ENCODE data around the gene GRHL1.
A peak's percentile ranks its signal among the peaks of the same experiment; 100 is the strongest.
"Not testable (repeated sequence)": the region's sequence is repeated elsewhere in the genome, so short reads cannot be mapped to it uniquely, and the experiment has no call there.

Gene GRHL1

GRCh38 chr2:10028407-10028987, 77.0 kb downstream of the GRHL1 start:
- no peak for ATAC-seq

GRCh38 chr2:10028988-10029874, 77.7 kb downstream of the GRHL1 start:
- peak; percentile 85 to 89 for ATAC-seq

GRCh38 chr2:10029875-10030223, 78.4 kb downstream of the GRHL1 start:
- no peak for ATAC-seq

- ATAC-seq, result no peak
These were observed 78.8 kb downstream of the GRHL1 start for GRCh38 chr2:10030311-10030736.

- ATAC-seq, result not testable (repeated sequence)
These were observed 79.3 kb downstream of the GRHL1 start for GRCh38 chr2:10030798-10031197.

GRCh38 chr2:10031886-10032745, 80.6 kb downstream of the GRHL1 start:
- ATAC-seq, result no peak

- ATAC-seq, result no peak
These were observed 81.2 kb downstream of the GRHL1 start for GRCh38 chr2:10032746-10033105.

GRCh38 chr2:10033251-10034006, 81.9 kb downstream of the GRHL1 start:
- ATAC-seq, result no peak

- ATAC-seq, result no peak
These were observed 83.0 kb downstream of the GRHL1 start for GRCh38 chr2:10034333-10035052.

- ATAC-seq, result no peak
These were observed 83.5 kb downstream of the GRHL1 start for GRCh38 chr2:10035053-10035422.

- ATAC-seq, result no peak
These were observed 84.1 kb downstream of the GRHL1 start for GRCh38 chr2:10035633-10036032.

GRCh38 chr2:10036095-10036884, 84.8 kb downstream of the GRHL1 start:
- ATAC-seq, result peak; percentile 77 to 80

- ATAC-seq, result no peak
These were observed 86.6 kb downstream of the GRHL1 start for GRCh38 chr2:10038123-10038522.

GRCh38 chr2:10038716-10039115, 87.2 kb downstream of the GRHL1 start:
- ATAC-seq, result no peak

- no peak for ATAC-seq
These were observed 88.3 kb downstream of the GRHL1 start for GRCh38 chr2:10039658-10040410.

- ATAC-seq, result no peak
These were observed 90.2 kb downstream of the GRHL1 start for GRCh38 chr2:10041711-10042110.

GRCh38 chr2:10042301-10043161, 91.0 kb downstream of the GRHL1 start:
- no peak for ATAC-seq

- ATAC-seq, result peak; percentile 74 to 76
These were observed 91.9 kb downstream of the GRHL1 start, which contains the start of gene KLF11 for GRCh38 chr2:10043256-10043905. TSS of gene KLF11 (plus strand) at chr2:10043550. CDS start at chr2:10043717, 167 bp downstream.
